GM23248 (cell line): Measurements from ENCODE around the gene EHMT1.
"Not testable (repeated sequence)": the region's sequence is repeated elsewhere in the genome, so short reads cannot be mapped to it uniquely, and the experiment has no call there.

ENCODE experiments used
- EZH2 ChIP-seq: fragments of 200-600 bp; sonication (generic); IDR thresholded peaks from 2 replicates; pipeline ENCODE4 v1.6.1; 2018; ENCODE audit warnings: antibody characterized with exemption, mild to moderate bottlenecking; ENCODE audit not compliant: insufficient read depth, poor library complexity, severe bottlenecking
- EZH2phosphoT487 ChIP-seq: fragments of 200-600 bp; sonication (generic); IDR thresholded peaks from 2 replicates; pipeline ENCODE4 v1.6.1; 2018; ENCODE audit warnings: antibody characterized with exemption, moderate library complexity, mild to moderate bottlenecking, low read depth; ENCODE audit not compliant: insufficient read depth

GRCh38 chr9:137715866-137716693 is 97.3 kb downstream of the EHMT1 start:
- not testable (repeated sequence) for TF ChIP-seq EZH2, EZH2phosphoT487
